Thyroid gland (tissue), 4 donors: Measurements from ENCODE around the gene GREB1. TPM values are rescaled to one million over a fixed set of nuclear protein-coding genes. Genes with fewer than 3 reads are reported as not detected.

ENCODE experiments used
- DNase-seq, 2 donors: peaks; one replicate each; pipeline ENCODE4 v3.0.0-alpha.2; 2019
- H3K27ac ChIP-seq, 3 donors: fragments of 200-600 bp; sonication (generic); 1 replicate in 2 of 3; 2 replicates in 1 of 3; pipeline ENCODE4 v1.5.1; 2016 to 2019; ENCODE audit warnings: mild to moderate bottlenecking in 1 of 3, moderate library complexity in 1 of 3
- H3K27me3 ChIP-seq: fragments of 200-600 bp; sonication (generic); one replicate; pipeline ENCODE4 v1.5.1; 2019
- H3K36me3 ChIP-seq, 2 donors: fragments of 200-600 bp; sonication (generic); one replicate each; pipeline ENCODE4 v1.5.1; 2016 to 2019
- H3K4me1 ChIP-seq, 2 donors: fragments of 200-600 bp; sonication (generic); one replicate each; pipeline ENCODE4 v1.5.1; 2017 to 2019
- H3K4me3 ChIP-seq, 3 donors: fragments of 200-600 bp; sonication (generic); replicated peaks in 1 of 3; 1 replicate in 2 of 3; 2 replicates in 1 of 3; pipeline ENCODE4 v1.5.1; 2016; ENCODE audit warnings: mild to moderate bottlenecking in 1 of 3
- H3K9me3 ChIP-seq: fragments of 200-600 bp; sonication (generic); one replicate; pipeline ENCODE4 v1.5.1; 2017
- POLR2A ChIP-seq, 2 donors: fragments of 450-650 bp; IDR thresholded peaks; one replicate each; pipeline ENCODE4 v1.6.1; 2017; ENCODE audit warnings: antibody characterized with exemption in 2 of 2, mild to moderate bottlenecking in 2 of 2, moderate library complexity in 1 of 2
- WGBS, 2 donors: methylation state at CpG; one replicate each; pipeline ENCODE4 v1.1.5; 2017; 5-methylcytosine and 5-hydroxymethylcytosine counted together
- intact Hi-C: fragments of 100-400 bp; cut with DNase I; formaldehyde crosslinking; loops from one replicate; pipeline ENCODE4 v1.15.1; 2023
- total RNA-seq, 4 donors: library from RNA; depleted of rRNA; stranded (reverse); fragments of >200 nt; gene quantifications; one replicate each; pipeline ENCODE4 v1.2.3, GENCODE V29; 2016
- TF ChIP-seq, protein P1 (sequence below), 6 experiments: fragments of 200-600 bp in 3 of 6; fragments of 450-650 bp in 3 of 6; sonication (generic) in 3 of 6; IDR thresholded peaks; one replicate each; pipeline ENCODE4 v1.5.1; 2016 to 2019; ENCODE audit warnings: antibody characterized with exemption in 6 of 6, mild to moderate bottlenecking in 2 of 6, inconsistent platforms in 1 of 6, moderate library complexity in 1 of 6

Gene GREB1
- total RNA-seq, 4 donors from 2014 or later: 0.94 to 4.2 (median 2.0) TPM

DNA sequence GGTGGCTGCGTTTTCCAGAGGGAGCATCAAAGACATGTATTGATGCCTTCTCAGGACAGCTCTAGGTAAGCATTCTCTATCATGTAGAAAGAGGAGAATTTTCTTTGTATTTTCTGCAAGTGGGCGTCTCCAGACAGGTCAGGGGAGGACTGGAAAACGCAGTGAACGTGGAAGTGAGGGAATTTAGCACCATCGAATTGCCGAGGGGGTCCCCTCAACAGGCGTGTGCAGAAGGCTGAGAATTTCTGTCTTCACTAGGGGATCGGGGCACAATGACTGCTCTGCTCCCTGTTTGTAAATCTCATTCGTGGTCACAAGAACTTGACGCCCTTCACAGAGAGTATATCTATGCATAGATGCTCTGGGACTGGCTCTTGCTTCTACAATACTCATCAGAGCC is 141.1 kb downstream of the GREB1 start:
- intact Hi-C loops: no loop called here
- Histone ChIP-seq H3K27ac (no peak overlapping the region), H3K36me3 (no peaks in the 10 kb centered on the region), H3K4me3 (no peak overlapping the region), H3K9me3 (no peaks in the 10 kb centered on the region), H3K4me1 (peaks cover 0 to 4% of the 10 kb centered on the region in 2 donors), H3K27me3 (no peaks in the 10 kb centered on the region)
- DNase-seq: no peak
- TF ChIP-seq POLR2A (IDR thresholded peaks at IDR 0.05): no peak
- TF ChIP-seq, protein P1, sequence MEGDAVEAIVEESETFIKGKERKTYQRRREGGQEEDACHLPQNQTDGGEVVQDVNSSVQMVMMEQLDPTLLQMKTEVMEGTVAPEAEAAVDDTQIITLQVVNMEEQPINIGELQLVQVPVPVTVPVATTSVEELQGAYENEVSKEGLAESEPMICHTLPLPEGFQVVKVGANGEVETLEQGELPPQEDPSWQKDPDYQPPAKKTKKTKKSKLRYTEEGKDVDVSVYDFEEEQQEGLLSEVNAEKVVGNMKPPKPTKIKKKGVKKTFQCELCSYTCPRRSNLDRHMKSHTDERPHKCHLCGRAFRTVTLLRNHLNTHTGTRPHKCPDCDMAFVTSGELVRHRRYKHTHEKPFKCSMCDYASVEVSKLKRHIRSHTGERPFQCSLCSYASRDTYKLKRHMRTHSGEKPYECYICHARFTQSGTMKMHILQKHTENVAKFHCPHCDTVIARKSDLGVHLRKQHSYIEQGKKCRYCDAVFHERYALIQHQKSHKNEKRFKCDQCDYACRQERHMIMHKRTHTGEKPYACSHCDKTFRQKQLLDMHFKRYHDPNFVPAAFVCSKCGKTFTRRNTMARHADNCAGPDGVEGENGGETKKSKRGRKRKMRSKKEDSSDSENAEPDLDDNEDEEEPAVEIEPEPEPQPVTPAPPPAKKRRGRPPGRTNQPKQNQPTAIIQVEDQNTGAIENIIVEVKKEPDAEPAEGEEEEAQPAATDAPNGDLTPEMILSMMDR (IDR thresholded peaks at IDR 0.05): no peak
- WGBS, 2 donors: 76 to 80% methylated on average over 10 of the region's 10 CpGs

DNA sequence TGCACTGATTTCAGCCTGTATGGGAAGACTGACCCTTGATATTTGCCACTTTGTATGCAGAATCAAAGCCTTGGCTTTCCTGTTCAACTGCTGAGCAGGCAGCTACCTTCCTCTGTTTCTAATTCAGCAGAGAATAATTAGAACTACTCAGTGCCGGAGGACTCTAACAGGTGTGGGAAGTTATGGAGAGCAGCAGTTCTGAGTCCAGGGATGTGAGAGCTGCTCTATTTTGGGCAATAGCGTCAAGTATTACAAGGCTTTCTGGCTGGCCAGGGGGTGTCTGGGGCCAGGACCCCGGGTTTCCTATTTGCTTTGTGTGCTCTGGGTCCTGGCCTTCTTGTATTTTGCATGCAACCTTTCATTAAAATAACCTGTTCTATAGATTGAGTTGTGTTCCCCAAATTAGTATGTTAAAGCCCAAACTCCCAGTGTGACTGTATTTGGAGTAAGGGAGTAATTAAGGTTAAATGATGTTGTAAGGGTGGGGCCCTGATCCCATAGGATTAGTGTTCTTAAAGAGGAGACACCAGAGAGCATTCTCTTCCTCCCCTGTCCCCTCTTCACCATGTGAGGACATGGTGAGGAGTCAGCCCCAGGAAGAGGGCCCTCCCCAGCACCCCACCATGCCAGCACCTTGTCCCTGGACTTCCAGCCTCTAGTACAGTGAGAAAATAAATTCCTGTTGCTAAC is 141.7 kb downstream of the GREB1 start:
- H3K36me3 ChIP-seq: no peaks in the 10 kb centered on the region
- no peak for TF ChIP-seq POLR2A (IDR thresholded peaks at IDR 0.05)
- TF ChIP-seq, protein P1 (IDR thresholded peaks at IDR 0.05): no peak
- no peaks in the 10 kb centered on the region for H3K27me3 ChIP-seq
- no peaks in the 10 kb centered on the region for H3K4me1 ChIP-seq
- no peak overlapping the region for H3K4me3 ChIP-seq
- no peaks in the 10 kb centered on the region for H3K9me3 ChIP-seq
- intact Hi-C loops: no loop called here
- 77 to 81% methylated on average over 3 of the region's 3 CpGs for WGBS, 2 donors
- DNase-seq: no peak
- H3K27ac ChIP-seq: no peak overlapping the region

DNA sequence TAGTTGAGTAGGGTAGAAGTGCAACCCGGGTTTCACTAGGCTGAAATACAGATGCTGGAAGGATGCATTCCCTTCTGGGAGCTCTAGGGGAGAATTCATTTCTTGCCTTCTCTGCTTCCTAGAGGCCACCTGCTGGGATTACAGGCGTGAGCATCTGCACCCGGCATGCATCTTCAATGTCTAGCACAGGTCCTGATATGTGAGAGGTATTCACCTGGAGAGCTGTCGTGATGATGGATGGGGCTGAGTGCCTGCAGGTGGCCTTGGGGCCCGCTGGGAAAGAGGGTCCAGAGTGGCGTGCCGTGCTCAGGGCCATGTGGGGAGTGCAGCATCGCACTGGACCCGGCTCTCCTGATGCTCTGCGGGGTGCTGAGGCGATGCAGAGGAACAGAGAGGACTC is 142.8 kb downstream of the GREB1 start:
- Histone ChIP-seq H3K27ac (no peak overlapping the region), H3K9me3 (no peaks in the 10 kb centered on the region), H3K27me3 (no peaks in the 10 kb centered on the region), H3K4me3 (no peak overlapping the region), H3K36me3 (no peaks in the 10 kb centered on the region), H3K4me1 (no peaks in the 10 kb centered on the region)
- intact Hi-C loops: no loop called here
- WGBS, 2 donors: 38 to 49% methylated on average over 10 to 11 of the region's 11 CpGs
- DNase-seq: no peak
- TF ChIP-seq POLR2A (IDR thresholded peaks at IDR 0.05): no peak
- TF ChIP-seq, protein P1 (IDR thresholded peaks at IDR 0.05): no peak

DNA sequence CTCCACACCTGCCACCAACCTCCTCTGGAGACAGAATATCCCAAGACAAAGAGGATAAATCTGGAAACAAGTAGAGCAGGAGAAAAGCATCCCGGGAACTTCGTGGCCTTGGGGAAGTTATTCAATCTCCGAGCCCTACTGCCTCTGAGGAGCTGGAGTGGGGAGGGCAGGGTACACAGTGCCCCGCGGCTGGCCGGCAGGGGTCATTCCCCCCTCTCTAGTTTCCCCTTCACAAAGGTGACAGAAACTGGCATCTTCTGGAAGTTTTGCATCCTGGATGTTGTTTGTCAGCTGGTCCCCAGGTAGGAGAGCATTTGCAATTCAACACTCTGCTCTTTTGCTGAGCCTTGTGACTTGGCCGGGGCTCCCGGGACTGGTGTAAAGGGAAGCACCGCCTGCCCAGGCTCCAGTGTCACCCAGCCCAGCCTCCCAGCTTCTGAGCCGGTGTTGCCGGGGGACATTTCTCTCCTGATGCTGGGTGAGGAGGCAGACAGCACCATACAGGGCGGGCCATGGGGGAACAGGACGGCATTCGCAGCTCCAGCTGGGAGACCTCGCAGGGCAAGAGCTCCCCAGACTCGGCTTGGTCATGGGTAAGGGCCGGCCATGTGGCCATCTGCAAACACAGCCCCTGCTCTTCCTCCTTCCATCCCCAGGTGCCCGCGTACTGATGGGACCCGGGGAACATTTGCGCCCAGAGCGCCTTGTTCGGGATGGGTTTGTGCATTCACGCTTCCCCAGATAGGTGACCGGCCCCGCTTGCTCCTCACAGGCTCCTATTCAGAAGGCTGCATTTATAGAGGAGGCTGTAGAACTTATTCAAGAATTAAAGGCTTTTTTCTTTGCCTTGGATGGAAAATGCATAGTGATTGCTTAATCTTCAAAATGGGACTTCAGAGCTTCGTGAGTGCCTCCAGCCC is 143.6 kb downstream of the GREB1 start:
- Histone ChIP-seq H3K9me3 (no peaks in the 10 kb centered on the region), H3K27ac (no peak overlapping the region), H3K27me3 (no peaks in the 10 kb centered on the region), H3K4me1 (no peaks in the 10 kb centered on the region), H3K4me3 (no peak overlapping the region), H3K36me3 (no peaks in the 10 kb centered on the region)
- peak in 1 of 2 donors; percentile 34 for DNase-seq
- TF ChIP-seq POLR2A (IDR thresholded peaks at IDR 0.05): no peak
- TF ChIP-seq, protein P1 (IDR thresholded peaks at IDR 0.05): no peak
- intact Hi-C loops: no loop called here
- WGBS, 2 donors: 50 to 51% methylated on average over 15 to 16 of the region's 27 CpGs
